Iris pigment epithelial cell (primary cell): ENCODE measurements around the gene MYMK.

Experiments used
- DNase-seq: peaks from one replicate; pipeline ENCODE4 v3.0.0-alpha.2; 2011; ENCODE audit warnings: low read depth

The MYMK gene

DNA sequence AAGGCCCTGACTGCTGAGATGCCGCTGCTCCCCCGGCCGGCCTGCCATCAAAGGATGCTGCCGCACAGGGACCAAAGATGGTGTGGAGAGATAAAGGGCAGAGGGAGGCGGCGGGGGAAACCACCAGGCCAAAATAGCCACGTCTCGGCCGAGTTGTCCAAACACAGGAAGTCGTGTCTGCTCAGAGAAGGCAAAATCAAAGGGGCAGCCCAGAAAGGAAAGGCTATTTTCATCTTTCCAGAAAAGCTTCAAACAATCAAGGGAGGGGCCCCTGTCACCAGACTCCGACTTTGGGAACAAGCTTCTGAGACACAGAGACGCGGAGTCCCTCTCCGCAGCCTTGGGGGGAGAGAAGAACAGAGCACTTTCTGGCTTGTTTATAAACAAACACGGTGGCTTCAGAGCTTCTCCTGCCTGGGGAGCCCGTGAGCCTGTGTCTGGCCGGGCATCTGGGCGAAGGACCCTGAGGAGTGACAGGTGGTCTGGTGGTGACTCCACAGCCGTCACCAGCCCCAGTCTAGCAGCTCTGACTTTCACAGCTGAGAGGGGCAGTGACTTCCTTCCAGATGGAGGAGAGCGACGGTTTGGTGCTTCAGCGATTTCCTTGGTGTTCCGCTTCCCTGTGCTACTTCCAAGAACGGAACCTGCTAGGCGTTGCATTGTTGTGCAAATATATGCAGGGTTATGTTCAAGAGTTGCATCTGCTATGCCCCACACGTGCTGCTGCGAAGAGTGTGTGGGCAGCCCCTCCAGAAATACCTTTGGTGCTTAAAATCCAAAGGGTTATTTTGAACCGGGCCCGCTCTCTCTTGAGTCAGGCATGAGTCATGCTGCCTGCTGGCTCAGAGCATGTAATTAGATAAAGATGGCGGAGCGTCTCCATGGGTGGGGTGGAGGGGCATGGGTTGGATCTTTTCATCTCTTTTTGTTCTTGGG is 33.7 kb upstream of the MYMK start:
- DNase-seq: peak; percentile 70

- DNase-seq: no peak
Observed at GRCh38 chr9:133557581-133557980, 32.8 kb upstream of the MYMK start.

- no peak for DNase-seq
Observed at GRCh38 chr9:133556354-133556753, 31.6 kb upstream of the MYMK start.

- DNase-seq: no peak
Observed at GRCh38 chr9:133554729-133555128, 30.0 kb upstream of the MYMK start.

- no peak for DNase-seq
Observed at GRCh38 chr9:133553973-133554713, 29.4 kb upstream of the MYMK start.

DNA sequence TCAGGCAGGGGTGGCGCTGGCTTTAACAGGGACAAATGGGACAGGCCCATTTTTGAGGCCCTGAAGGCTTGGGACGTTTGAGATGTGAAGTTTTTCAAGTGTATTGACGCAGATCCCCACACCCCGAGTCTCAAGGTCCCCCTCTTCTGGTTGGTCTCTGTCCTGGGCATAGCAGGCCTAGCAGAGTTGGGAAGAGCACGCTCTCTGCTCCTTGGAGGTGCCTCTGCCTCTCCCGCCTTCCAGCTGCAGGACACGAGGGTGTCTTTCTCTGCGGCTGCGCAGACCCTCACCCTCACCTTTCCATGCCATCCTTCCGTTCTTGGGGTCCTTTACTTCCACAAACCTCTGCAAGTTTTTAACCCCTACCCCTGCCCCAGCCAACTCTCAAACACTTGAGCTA is 28.4 kb upstream of the MYMK start:
- DNase-seq: no peak

DNA sequence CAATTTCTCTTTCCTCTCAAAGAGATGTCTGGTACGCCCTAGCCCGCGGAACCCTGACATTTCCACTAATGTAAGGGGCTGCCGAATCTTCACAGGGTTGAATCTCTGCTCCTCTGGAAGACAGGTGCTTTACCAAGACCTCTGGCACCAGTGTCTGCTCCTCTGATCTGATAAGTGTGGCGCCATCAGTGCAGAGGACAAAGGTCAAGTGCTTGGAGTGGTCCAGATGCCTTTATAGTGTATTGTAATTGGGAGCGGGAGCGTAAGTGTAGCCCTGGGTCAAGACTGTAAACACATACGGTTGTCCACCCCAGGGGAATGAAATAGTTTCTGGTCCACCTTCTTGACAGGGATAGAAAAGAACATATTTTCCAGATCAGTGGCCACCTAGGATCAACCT is 27.5 kb upstream of the MYMK start:
- no peak for DNase-seq

DNA sequence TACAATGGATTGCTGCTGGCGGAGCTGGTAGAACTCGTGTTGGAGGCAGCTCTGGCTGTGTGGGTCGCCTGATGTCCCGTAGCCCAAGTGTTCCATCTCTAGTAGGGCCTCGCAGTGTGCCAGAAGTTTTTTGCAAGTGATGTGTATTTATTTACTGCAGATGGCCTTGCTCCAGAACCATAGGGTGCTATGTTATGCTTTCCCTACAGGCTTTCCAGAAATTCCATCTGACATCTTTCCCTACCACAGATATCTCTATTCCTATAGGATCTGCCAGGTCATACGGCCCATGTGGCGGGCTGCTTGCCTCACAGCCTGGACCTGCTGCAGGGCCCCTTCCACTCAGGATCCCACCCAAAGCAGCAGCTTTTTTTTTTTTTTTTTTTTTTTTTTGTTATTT is 26.7 kb upstream of the MYMK start:
- no peak for DNase-seq

DNA sequence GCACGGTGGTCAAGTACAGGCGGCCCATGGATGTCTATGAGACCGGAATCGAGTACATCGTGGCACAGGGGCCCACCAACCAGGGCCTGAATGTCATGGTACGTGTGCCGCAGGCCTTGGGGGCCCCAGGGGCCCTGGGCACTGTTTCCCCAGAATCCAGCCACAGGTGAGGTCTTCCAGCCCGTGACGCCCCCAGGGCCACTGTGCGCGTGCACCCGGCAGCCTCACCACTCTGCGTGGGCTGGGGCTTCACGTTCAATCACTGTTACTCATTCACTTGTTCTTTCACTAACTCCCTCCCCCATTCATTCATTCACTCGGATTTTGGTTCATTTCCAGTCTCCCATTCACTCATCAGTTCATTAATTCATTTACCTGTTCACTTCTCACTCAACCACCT is 22.4 kb upstream of the MYMK start:
- DNase-seq: no peak

DNA sequence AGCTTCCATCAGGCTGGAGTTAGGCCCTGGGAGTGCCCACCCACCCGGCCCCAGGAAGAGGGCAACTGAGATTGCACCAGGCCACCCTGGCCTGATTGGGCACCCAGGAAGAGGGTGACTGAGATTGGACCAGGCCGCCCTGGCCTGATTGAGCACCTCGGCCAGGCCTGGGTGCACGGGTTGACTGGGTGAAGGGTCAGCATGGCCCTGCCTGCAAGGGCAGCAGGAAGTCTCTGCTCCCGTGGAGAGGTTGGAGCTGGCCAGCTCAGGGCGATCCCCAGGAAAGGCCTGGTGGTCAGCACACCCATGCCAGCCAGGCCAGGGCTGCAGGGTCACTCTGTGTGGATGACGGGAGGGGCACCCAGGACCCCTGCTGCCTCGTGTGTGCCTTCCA is 21.5 kb upstream of the MYMK start:
- no peak for DNase-seq

DNA sequence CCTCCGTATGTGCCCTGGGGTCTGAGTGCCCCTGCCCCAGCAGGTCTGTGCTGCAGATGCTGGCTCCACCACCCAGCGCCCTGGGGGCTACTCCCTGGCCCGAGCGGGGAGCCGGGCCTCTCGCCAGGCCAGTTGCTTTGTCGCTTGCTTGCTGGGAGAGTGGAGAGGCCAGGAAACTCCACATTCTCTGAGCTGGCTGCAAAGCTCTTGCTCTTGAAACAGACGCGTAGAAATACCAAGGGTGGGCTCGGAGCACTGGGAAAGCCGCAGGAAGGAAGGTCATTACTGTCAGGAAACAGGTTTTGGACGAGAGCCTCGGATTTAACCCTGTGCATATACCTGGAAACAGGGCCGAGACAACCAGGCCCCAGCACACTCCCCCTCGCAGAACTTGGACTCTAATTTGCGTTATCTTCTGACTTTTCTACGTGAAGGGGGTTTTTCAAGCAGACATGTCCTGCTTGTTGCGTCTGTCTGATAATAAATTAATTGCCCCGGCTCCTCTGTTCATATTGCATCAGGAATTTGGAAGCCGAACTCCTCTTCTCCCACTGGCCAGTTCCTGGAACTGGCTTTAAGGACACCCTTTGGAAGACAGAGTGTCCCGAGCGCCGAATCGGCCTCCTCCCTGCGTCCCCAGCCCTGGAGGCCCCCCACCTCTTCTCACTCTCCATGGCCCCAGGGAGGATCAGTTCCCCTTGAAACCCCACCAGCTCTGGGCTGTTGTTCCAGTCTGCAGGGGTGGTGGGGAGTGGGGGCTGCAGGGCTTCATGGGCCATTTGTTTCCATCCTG is 20.9 kb upstream of the MYMK start:
- DNase-seq: no peak

GRCh38 chr9:133543772-133544467 is 19.2 kb upstream of the MYMK start:
- no peak for DNase-seq

- DNase-seq: no peak
Observed at GRCh38 chr9:133542002-133542401, 17.2 kb upstream of the MYMK start.

DNA sequence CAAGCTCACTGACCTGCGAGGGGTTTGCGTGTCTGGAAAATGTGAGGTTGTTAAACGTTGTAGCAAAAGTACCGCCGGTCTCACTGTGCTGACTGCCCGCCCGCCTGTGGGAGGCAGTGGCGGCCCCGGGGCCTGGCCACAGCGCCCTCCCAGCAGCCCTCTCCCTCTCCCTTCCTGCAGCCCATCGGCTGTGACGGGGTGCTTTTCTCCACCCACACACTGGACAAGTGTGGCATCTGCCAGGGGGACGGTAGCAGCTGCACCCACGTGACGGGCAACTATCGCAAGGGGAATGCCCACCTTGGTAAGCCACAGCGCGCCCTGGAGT is 15.9 kb upstream of the MYMK start:
- DNase-seq: no peak

DNA sequence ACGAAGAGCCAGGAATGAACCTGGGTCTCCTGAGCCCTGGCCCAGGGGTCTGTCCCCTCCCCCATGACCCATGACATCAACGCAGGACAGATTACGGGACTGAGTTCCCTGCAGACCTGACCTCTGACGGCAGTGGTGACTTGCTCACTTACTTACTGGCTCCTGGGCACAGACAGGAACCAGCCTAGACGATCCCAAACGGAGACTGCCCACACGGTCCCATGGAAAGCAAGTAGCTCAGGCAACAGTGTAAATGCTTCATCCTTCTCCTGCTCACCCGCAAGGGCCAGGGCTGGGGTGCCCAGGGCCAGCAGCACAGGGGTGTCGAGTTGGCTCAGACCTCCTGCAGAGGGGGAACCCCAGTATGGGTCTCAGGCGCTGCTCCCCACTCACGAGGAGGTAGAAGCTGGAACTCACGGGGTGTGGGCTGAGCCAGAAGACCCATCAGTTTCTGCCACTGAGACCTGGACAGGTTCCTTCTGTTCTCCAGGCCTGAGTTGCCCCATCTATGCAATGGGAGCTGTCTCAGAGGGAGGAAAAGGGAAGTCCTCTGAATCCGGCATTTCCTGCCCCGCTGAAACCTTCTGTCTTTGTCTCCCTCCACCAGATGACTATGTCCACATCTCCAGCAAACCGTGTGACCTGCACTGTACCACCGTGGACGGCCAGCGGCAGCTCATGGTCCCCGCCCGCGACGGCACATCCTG is 15.4 kb upstream of the MYMK start:
- DNase-seq: no peak

GRCh38 chr9:133538851-133539833 is 14.4 kb upstream of the MYMK start:
- DNase-seq: no peak

DNA sequence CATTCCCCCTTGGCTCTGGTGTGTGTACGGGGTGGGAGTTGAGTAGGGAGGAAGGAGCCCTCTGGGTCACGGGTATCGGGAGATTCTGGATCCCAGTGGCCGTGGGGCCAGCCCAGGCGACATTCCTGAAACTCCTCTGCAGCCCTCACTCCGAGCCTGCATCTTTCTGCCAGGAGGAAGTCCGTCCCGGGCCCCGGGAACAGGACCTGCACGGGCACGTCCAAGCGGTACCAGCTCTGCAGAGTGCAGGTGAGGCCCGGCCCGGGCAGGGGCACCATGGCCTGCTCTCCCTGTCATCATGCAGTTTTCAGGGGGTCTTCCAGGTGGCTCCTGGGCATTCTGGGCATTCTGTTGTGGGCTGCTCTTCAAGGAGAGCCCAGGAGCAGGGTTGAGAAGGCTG is 13.4 kb upstream of the MYMK start:
- DNase-seq: no peak

DNA sequence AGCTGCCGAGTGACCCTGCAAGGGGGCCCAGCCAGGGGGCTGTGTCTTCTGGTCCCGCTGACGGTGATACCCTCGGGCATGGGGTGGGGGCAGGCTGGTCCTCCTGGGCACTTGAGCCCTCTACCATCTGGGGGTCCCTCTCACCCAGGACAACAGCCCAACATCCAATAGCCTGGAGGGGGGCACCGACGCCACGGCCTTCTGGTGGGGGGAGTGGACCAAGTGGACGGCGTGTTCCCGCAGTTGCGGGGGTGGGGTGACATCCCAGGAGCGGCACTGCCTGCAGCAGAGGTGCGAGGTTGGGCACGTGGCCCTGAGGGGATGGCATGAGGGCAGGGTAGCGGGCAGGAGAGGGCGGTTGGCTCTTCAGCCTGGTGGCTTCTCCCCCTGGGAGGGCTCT is 12.5 kb upstream of the MYMK start:
- no peak for DNase-seq

DNA sequence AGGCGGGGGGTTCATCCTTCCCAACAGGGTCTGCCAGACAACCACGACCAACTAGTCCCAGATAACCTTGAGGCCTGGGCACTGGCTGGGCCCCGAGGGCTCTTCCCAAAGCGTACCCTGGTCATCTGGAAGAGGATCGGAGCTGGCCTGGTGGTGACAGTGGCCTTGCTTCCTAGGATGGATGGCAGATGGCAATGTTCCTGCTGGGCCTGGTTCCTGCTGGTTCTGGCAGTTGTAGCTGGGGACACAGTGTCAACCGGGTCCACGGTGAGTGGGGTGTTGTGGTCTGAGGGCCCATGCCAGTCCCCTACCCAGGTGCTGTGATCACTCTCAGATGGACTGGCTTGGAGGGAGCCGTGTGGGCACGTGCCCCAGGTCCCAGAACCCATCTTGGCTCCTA is 11.8 kb upstream of the MYMK start:
- no peak for DNase-seq

DNA sequence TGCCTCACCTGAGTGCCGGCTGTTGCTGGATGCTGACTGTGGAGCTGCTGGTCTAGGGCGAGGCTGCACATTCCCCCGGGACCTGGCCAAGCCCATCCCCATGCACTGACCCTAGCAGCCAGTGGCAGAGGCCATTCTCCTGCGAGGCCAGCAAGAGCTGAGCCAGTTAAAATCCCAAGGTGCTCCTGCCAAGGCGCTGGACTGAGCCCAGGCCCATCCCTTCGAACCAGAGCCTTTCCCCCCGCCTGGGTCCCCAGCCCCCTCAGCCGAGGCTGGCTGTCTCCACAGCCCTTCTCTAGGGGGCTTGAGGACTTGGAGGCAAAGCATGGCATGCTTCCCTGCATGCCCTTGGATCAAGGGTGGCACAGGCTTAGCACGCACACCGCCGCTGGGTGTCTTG is 11.3 kb upstream of the MYMK start:
- DNase-seq: no peak
